ENCODE measurements around the gene LY6G5C.

DNA sequence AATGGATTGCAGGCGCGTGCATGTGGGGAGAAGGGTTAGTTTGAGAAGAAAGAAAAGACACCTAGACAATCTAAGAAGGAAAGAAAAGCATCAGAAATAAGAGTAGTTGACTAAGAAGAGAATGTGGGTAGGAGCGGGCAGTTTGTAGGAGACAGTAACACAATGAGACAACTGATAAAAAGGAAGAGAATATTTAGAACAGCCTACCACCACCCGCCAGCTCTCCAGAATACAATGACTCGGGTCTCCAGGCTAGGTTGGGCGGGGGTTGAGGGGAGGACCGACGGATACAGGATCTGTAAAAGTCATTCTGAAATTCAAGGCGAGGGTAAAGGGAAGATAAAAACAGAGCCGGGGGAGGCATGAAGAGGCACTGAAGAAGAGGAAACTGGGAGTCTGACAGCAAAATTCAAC, 21.5 kb upstream of the LY6G5C start:
- no peak for TF ChIP-seq JUN (CRISPR knock-in tag; IDR thresholded peaks at IDR 0.05)
- TF ChIP-seq GABPB1 (CRISPR knock-in tag; IDR thresholded peaks at IDR 0.05), result no peak
- TF ChIP-seq ZNF772 (CRISPR knock-in tag; IDR thresholded peaks at IDR 0.05), result no peak
- TF ChIP-seq ZNF546 (CRISPR knock-in tag; conservative IDR thresholded peaks at IDR 0.05), result no peak
- TF ChIP-seq IRF2 (CRISPR knock-in tag; IDR thresholded peaks at IDR 0.05), result no peak
- no peak for TF ChIP-seq KDM1A (CRISPR knock-in tag; IDR thresholded peaks at IDR 0.05)
- TF ChIP-seq, protein P1, sequence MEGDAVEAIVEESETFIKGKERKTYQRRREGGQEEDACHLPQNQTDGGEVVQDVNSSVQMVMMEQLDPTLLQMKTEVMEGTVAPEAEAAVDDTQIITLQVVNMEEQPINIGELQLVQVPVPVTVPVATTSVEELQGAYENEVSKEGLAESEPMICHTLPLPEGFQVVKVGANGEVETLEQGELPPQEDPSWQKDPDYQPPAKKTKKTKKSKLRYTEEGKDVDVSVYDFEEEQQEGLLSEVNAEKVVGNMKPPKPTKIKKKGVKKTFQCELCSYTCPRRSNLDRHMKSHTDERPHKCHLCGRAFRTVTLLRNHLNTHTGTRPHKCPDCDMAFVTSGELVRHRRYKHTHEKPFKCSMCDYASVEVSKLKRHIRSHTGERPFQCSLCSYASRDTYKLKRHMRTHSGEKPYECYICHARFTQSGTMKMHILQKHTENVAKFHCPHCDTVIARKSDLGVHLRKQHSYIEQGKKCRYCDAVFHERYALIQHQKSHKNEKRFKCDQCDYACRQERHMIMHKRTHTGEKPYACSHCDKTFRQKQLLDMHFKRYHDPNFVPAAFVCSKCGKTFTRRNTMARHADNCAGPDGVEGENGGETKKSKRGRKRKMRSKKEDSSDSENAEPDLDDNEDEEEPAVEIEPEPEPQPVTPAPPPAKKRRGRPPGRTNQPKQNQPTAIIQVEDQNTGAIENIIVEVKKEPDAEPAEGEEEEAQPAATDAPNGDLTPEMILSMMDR (CRISPR knock-in tag; IDR thresholded peaks at IDR 0.05), result no peak
- TF ChIP-seq POLR2AphosphoS5 (IDR thresholded peaks at IDR 0.05; ENCODE audit: low read depth, low read length), result no peak
- no peak for TF ChIP-seq ZNF20 (CRISPR knock-in tag; IDR thresholded peaks at IDR 0.05)
- TF ChIP-seq NBN (conservative IDR thresholded peaks at IDR 0.05), result no peak
- TF ChIP-seq ZNF317 (CRISPR knock-in tag; IDR thresholded peaks at IDR 0.05), result no peak
- TF ChIP-seq, protein P2, sequence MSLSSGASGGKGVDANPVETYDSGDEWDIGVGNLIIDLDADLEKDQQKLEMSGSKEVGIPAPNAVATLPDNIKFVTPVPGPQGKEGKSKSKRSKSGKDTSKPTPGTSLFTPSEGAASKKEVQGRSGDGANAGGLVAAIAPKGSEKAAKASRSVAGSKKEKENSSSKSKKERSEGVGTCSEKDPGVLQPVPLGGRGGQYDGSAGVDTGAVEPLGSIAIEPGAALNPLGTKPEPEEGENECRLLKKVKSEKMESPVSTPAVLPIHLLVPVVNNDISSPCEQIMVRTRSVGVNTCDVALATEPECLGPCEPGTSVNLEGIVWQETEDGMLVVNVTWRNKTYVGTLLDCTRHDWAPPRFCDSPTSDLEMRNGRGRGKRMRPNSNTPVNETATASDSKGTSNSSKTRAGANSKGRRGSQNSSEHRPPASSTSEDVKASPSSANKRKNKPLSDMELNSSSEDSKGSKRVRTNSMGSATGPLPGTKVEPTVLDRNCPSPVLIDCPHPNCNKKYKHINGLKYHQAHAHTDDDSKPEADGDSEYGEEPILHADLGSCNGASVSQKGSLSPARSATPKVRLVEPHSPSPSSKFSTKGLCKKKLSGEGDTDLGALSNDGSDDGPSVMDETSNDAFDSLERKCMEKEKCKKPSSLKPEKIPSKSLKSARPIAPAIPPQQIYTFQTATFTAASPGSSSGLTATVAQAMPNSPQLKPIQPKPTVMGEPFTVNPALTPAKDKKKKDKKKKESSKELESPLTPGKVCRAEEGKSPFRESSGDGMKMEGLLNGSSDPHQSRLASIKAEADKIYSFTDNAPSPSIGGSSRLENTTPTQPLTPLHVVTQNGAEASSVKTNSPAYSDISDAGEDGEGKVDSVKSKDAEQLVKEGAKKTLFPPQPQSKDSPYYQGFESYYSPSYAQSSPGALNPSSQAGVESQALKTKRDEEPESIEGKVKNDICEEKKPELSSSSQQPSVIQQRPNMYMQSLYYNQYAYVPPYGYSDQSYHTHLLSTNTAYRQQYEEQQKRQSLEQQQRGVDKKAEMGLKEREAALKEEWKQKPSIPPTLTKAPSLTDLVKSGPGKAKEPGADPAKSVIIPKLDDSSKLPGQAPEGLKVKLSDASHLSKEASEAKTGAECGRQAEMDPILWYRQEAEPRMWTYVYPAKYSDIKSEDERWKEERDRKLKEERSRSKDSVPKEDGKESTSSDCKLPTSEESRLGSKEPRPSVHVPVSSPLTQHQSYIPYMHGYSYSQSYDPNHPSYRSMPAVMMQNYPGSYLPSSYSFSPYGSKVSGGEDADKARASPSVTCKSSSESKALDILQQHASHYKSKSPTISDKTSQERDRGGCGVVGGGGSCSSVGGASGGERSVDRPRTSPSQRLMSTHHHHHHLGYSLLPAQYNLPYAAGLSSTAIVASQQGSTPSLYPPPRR (CRISPR knock-in tag; IDR thresholded peaks at IDR 0.05; ENCODE audit: borderline replicate concordance), result no peak
- TF ChIP-seq, protein P3, sequence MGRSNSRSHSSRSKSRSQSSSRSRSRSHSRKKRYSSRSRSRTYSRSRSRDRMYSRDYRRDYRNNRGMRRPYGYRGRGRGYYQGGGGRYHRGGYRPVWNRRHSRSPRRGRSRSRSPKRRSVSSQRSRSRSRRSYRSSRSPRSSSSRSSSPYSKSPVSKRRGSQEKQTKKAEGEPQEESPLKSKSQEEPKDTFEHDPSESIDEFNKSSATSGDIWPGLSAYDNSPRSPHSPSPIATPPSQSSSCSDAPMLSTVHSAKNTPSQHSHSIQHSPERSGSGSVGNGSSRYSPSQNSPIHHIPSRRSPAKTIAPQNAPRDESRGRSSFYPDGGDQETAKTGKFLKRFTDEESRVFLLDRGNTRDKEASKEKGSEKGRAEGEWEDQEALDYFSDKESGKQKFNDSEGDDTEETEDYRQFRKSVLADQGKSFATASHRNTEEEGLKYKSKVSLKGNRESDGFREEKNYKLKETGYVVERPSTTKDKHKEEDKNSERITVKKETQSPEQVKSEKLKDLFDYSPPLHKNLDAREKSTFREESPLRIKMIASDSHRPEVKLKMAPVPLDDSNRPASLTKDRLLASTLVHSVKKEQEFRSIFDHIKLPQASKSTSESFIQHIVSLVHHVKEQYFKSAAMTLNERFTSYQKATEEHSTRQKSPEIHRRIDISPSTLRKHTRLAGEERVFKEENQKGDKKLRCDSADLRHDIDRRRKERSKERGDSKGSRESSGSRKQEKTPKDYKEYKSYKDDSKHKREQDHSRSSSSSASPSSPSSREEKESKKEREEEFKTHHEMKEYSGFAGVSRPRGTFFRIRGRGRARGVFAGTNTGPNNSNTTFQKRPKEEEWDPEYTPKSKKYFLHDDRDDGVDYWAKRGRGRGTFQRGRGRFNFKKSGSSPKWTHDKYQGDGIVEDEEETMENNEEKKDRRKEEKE (IDR thresholded peaks at IDR 0.05), result no peak
